NCI-H524 treated with DMSO at 0.1 percent for 48 hours (cell line): ENCODE data around the gene CEP152.

ENCODE experiments used
- DNase-seq: peaks from one replicate; lab custom pipeline; 2025; lab: John Stamatoyannopoulos, UW

CEP152 gene

GRCh38 chr15:48696627-48697312 is 114.1 kb downstream of the CEP152 start:
- DNase-seq: no peak

GRCh38 chr15:48695827-48696573 is 114.9 kb downstream of the CEP152 start:
- no peak for DNase-seq

- DNase-seq: no peak
Observed at GRCh38 chr15:48695088-48695826, 115.6 kb downstream of the CEP152 start.

GRCh38 chr15:48693484-48693883 is 117.4 kb downstream of the CEP152 start:
- DNase-seq: no peak

- no peak for DNase-seq
Observed at GRCh38 chr15:48688493-48688892, 122.4 kb downstream of the CEP152 start.
